Endometrium (tissue), 2 donors: ENCODE results near the gene AKAP6.

Source experiments
- FAIRE-seq: peaks from 2 replicates; lab custom pipeline; 2012; peaks lifted over from hg19 to GRCh38; lab: Jason Lieb, UNC
- donor health status: control.
- donor health status: control.

AKAP6 gene

GRCh38 chr14:32669391-32669790 is 340.3 kb downstream of the AKAP6 start:
- no peak for FAIRE-seq

GRCh38 chr14:32675433-32675832 is 346.3 kb downstream of the AKAP6 start:
- FAIRE-seq = no peak

GRCh38 chr14:32677129-32677780 is 348.2 kb downstream of the AKAP6 start:
- no peak for FAIRE-seq

DNA sequence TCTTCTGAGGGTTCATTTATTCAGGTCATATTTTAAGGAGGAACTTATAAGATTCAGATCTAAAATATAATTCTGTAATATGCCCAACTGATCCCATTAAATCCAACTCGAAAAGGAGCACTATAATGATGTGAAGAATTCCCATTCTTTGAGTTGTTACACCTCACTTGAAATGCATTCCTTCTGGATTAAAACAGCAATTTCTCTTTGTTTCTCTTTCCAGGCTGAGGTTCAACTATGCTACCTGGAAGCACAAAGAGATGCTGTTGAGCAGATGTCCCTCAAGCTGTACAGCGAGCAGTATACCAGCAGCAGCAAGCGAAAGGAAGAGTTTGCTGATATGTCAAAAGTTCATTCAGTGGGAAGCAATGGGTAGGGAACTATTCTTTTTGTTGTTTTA is 349.0 kb downstream of the AKAP6 start:
- no peak for FAIRE-seq

- peak; percentile 73 for FAIRE-seq
Measured at GRCh38 chr14:32679927-32680612, 351.0 kb downstream of the AKAP6 start.

GRCh38 chr14:32681598-32681997 is 352.5 kb downstream of the AKAP6 start:
- no peak for FAIRE-seq

GRCh38 chr14:32682214-32682613 is 353.1 kb downstream of the AKAP6 start:
- no peak for FAIRE-seq

DNA sequence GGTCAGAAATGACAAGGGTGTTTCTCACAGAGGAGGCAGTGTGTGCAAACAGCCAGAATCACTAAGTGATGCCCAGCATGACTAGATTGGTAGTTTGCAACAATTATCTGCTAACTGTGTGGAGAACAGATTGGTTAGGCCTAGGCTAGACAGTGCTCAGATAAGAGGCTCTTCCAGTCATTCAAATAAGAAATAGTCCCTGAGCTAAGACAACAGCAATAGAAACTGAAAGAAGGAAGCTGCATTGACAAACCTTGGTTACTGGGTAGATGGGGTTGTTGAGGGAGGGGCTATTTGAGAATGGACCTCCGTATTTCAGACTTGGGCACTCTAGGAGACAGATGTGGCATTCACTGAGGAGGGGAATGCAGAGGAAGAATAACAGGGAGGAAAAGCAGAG is 354.6 kb downstream of the AKAP6 start:
- FAIRE-seq = no peak

DNA sequence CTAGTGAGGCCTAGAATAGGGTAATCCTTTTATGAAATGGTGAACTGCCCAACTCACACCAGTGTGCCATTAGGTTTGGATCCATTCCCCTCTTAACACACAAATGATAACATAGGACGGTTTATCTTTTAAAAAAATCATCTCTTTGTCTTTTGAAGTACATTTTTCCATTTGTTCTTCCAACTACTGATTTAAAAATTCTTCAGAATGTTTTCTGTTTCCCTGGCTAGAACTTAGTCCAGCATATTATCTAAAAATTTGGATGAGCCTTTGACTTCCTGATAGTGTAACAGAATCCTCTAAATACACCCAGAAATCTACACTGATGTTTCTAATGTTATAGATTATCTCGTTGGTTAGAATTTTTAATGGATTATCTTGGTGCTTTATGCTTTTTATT is 359.8 kb downstream of the AKAP6 start:
- no peak for FAIRE-seq

DNA sequence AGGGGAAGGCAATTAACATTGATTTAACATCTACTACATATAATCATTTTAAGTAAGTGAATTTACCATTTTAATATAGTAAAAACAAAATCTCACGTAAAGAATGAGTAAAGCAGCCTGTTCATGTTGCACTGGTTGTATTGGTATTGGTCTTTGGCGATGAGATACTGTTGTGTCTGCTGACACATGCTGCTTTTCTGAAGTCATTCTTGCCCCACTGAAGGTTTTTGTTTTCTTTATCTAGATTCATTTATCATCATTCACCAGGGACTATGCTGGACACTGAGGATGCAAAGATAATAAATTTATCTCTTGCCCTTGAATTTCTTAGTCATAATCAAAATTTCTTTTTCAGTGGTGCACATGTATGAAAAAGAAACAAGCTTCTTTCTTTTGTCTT is 363.3 kb downstream of the AKAP6 start:
- no peak for FAIRE-seq

DNA sequence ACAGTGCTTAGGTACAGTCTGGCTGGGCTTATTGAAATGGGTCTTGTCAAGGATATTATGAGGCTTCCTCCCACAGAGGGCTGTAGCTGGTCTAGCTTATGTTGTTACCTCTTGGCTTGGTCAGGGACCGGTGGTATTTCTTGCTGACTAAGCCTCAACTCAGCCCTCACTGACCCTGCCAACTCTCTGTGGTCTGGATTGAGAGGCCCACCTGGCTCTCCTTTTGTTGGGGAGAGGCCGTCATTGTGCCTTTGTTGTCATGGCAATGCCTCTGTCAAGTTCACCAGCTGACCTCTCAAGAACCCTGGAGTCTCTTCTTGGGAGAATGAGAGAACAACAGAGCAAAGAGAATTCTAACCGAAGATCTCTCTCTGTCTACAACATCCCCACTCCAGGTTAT is 364.0 kb downstream of the AKAP6 start:
- FAIRE-seq = no peak

DNA sequence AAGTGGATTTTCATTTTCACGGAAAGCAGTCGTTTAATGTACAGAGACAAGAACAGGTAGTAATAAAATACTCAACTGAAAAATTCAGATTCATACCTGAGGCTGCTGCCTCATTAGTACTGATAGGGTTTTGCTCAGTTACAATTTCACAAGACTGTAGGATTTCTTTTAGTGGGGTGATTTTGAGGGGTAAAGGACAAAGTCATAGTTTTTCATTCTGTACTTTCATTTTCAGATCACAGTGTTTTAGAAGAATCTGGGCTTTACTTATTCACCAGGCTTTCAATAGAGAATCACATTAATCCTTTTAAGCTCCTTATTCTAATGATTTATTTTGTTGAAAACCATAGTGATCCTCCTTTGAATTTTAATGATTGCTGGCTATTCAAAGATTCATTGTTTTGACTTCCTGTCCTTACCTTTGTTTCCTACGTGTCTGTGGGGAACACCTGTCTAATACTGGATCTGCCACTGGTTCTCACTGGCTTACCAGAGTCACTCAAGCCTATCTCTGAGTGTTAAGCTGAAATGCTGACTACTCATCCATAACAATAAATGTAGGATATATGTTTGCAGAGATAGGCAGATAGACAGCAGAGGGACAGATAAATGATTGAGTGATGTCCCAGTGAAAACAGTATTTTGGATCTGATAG is 365.8 kb downstream of the AKAP6 start:
- FAIRE-seq = no peak

- FAIRE-seq = no peak
Measured at GRCh38 chr14:32696325-32697091, 367.4 kb downstream of the AKAP6 start.

DNA sequence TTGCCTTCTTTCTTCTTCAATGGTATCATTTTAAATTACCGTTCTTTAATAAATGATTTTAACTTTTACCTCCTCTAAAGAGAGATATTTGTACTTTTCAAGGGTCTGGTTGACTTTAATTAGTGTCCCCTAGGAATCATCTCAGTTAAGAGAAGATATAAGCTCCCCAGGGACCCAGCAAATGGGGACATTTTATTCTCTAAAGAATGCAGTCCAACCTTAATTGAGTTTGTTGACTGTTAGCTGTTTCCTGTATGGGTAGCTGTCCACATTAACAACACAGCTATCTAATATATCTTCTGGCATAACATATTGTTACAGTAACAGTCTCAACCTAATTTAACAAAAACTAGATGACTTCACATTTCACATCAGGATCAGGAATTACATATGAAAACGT is 368.0 kb downstream of the AKAP6 start:
- FAIRE-seq = no peak

GRCh38 chr14:32697704-32698103 is 368.6 kb downstream of the AKAP6 start:
- no peak for FAIRE-seq

DNA sequence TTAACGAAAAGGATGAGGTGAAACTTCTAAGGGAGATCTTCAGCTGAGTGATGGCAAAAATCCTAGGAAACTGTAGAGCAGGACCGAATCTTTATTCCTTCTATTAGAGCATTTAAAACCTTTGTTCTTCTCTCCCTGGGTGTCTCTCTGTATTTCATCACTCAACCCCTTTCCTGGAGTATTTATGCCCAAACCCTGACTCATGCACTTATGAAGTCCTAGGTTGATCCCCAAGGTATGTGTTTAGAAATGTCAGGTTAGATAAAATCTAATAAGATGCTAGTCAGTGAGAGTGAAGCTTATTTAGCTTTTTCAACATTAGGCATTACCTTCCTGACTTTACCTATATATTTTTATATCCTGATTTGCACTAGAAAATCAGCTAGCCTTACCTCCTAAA is 369.7 kb downstream of the AKAP6 start:
- no peak for FAIRE-seq

DNA sequence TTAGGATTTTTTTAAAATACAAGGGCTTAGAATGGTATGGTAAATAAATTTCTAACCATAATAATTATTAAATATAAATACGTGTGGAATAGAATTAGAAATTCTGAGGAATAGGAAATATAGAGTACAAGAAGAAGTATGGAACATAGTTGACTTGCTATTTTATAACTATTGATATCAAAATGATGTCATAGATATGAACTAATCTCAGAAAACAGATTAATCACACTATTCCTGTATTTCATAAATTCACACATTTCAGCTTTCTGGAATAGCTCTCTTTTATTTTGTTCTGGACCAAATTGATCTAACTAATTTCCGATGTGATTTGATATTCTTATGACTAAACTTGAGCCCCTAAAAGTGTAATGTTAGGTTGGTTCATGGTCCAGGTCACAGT is 372.4 kb downstream of the AKAP6 start:
- FAIRE-seq = no peak

DNA sequence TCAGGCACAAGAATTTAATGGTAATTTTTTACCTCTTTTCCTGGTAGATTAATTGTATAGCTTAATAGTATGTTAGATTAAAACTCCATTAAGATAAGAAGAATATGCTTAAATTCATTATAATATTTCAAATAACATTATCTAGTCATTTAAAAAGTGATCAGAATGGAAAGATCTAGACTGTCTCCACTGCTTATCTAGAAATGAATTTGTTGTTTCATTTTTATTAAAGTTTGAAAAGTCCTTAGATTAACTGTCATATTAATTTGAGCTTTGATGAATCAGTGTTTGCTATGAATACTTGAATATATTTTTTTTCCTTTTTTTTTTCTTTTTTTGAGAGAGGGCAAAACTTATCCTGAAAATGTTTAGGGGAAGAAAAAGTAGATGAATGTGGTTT is 373.0 kb downstream of the AKAP6 start:
- FAIRE-seq = peak; percentile 48

DNA sequence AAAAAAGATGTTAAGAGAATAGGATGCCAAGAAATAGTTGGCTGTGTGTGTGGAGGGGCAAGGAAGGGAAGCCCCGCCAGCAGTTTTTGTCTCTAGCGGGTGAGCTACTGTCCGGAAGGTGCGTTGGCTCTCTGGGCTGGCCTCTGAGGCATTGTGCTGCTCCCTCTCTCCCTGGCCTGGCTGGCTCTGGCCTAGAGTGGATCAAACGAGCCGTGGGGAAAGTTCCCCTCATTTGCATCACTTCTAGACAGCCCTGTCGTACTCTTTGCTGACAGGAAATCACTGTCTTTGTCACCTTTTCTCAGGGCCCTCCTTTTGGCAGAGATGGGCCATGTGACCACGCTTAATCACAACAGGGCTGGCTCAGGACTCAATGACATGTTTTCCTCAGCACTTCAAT is 373.5 kb downstream of the AKAP6 start:
- FAIRE-seq = no peak

GRCh38 chr14:32703183-32703621 is 374.1 kb downstream of the AKAP6 start:
- no peak for FAIRE-seq

DNA sequence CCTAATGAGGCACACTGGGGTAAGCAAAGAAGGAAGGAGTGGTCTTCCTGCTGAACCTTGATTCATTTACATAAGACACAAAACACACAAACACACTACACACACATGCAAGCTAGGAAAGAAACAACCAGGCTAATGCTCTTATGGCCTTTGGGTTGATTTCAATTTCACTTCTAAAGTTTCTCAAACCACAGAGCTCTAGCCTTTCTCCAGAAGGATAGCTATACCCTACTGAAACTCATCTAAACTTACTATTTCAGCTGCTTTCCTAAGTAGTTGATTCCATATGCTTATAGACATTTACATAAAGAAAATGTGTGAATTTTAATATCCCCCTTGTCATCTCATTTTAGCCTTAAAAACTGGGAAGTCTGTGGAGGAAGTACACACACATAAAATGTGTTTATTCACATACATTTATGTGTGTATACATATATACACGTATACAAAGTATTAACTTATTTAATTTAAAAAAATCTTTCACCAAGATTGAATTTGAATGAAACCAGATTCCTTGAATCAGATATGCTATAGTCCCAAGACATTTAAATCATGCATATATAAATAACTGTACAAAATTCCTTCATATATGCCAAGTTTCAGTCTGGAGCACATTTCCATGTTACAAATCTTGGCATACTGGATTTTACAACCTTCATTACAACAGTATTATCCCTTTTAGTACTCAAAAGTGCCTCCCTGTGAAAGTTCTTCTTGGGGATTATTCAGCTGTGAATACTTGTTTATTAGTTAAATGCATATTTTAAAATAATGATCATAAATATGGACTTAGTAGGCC is 377.8 kb downstream of the AKAP6 start:
- no peak for FAIRE-seq
